ENCODE data around the gene SLC4A1. TPM values are rescaled to one million over a fixed set of nuclear protein-coding genes. Genes with fewer than 3 reads are reported as not detected.

The SLC4A1 gene
- total and polyA plus RNA-seq, 2 experiments from 2014 or later, result not detected

- TF ChIP-seq CTCF (IDR thresholded peaks at IDR 0.05; ENCODE audit: low read depth, low read length), result no peak
- H3K9me3 ChIP-seq (ENCODE audit: low read depth), result no peaks in the 10 kb centered on the region
- H3K4me1 ChIP-seq (ENCODE audit: low read depth), result no peaks in the 10 kb centered on the region
- H3K36me3 ChIP-seq, result no peaks in the 10 kb centered on the region
- H3K27me3 ChIP-seq, result no peaks in the 10 kb centered on the region
- no peak overlapping the region for H3K27ac ChIP-seq
- DNase-seq (ENCODE audit: low read depth in 1 of 2, low spot score in 1 of 2), result no peak
- no peak overlapping the region for H3K4me3 ChIP-seq
Measured at GRCh38 chr17:44268709-44269534, 987 bp upstream of the SLC4A1 start.

GRCh38 chr17:44267165-44267455 lies 825 bp downstream of the SLC4A1 start:
- Histone ChIP-seq H3K9me3 (ENCODE audit: low read depth) (no peaks in the 10 kb centered on the region), H3K27me3 (no peaks in the 10 kb centered on the region), H3K4me1 (ENCODE audit: low read depth) (no peaks in the 10 kb centered on the region), H3K36me3 (no peaks in the 10 kb centered on the region), H3K4me3 (no peak overlapping the region), H3K27ac (no peak overlapping the region)
- no peak for DNase-seq (ENCODE audit: low read depth in 1 of 2, low spot score in 1 of 2)
- no peak for TF ChIP-seq CTCF (IDR thresholded peaks at IDR 0.05; ENCODE audit: low read depth, low read length)

- DNase-seq (ENCODE audit: low read depth in 1 of 2, low spot score in 1 of 2), result no peak
- no peaks in the 10 kb centered on the region for H3K36me3 ChIP-seq
- no peaks in the 10 kb centered on the region for H3K9me3 ChIP-seq (ENCODE audit: low read depth)
- no peak overlapping the region for H3K4me3 ChIP-seq
- H3K27me3 ChIP-seq, result no peaks in the 10 kb centered on the region
- no peaks in the 10 kb centered on the region for H3K4me1 ChIP-seq (ENCODE audit: low read depth)
- no peak for TF ChIP-seq CTCF (IDR thresholded peaks at IDR 0.05; ENCODE audit: low read depth, low read length)
- no peak overlapping the region for H3K27ac ChIP-seq
Measured at GRCh38 chr17:44266402-44267164, 1.4 kb downstream of the SLC4A1 start.

GRCh38 chr17:44263345-44263902 lies 4.5 kb downstream of the SLC4A1 start:
- no peak overlapping the region for H3K4me3 ChIP-seq
- DNase-seq (ENCODE audit: low read depth in 1 of 2, low spot score in 1 of 2), result no peak
- no peaks in the 10 kb centered on the region for H3K9me3 ChIP-seq (ENCODE audit: low read depth)
- H3K27ac ChIP-seq, result no peak overlapping the region
- H3K36me3 ChIP-seq, result no peaks in the 10 kb centered on the region
- H3K4me1 ChIP-seq (ENCODE audit: low read depth), result no peaks in the 10 kb centered on the region
- no peak for TF ChIP-seq CTCF (IDR thresholded peaks at IDR 0.05; ENCODE audit: low read depth, low read length)
- H3K27me3 ChIP-seq, result no peaks in the 10 kb centered on the region

- no peak for TF ChIP-seq CTCF (IDR thresholded peaks at IDR 0.05; ENCODE audit: low read depth, low read length)
- no peaks in the 10 kb centered on the region for H3K9me3 ChIP-seq (ENCODE audit: low read depth)
- no peaks in the 10 kb centered on the region for H3K4me1 ChIP-seq (ENCODE audit: low read depth)
- no peaks in the 10 kb centered on the region for H3K36me3 ChIP-seq
- H3K27ac ChIP-seq, result no peak overlapping the region
- no peak for DNase-seq (ENCODE audit: low read depth in 1 of 2, low spot score in 1 of 2)
- H3K4me3 ChIP-seq, result no peak overlapping the region
- H3K27me3 ChIP-seq, result no peaks in the 10 kb centered on the region
Measured at GRCh38 chr17:44262654-44263225, 5.2 kb downstream of the SLC4A1 start.
